Prostate gland (tissue), 2 donors: ENCODE results near the gene FAM236B. TPM values are rescaled to one million over a fixed set of nuclear protein-coding genes. Genes with fewer than 3 reads are reported as not detected.
"Not testable (repeated sequence)": the region's sequence is repeated elsewhere in the genome, so short reads cannot be mapped to it uniquely, and the experiment has no call there.

Experiments
- DNase-seq: peaks from one replicate; pipeline ENCODE4 v3.0.0-alpha.2; 2019; ENCODE audit warnings: low spot score
- H3K27ac ChIP-seq, 2 donors: fragments of 200-600 bp; sonication (generic); 2 replicates each; pipeline ENCODE4 v1.5.1; 2017 to 2019
- H3K27me3 ChIP-seq: fragments of 200-600 bp; sonication (generic); replicated peaks from 2 replicates; pipeline ENCODE4 v1.5.1; 2019; ENCODE audit not compliant: insufficient read depth
- H3K36me3 ChIP-seq, 2 donors: fragments of 200-600 bp; sonication (generic); 1 replicate in 1 of 2; 2 replicates in 1 of 2; pipeline versions ENCODE4 v1.5.1 to v1.8.1; 2017 to 2019
- H3K4me1 ChIP-seq: fragments of 200-600 bp; sonication (generic); replicated peaks from 2 replicates; pipeline ENCODE4 v1.5.1; 2019
- H3K4me3 ChIP-seq, 2 donors: fragments of 200-600 bp; sonication (generic); 2 replicates each; pipeline ENCODE4 v1.5.1; 2017 to 2019
- H3K9me3 ChIP-seq: fragments of 200-600 bp; sonication (generic); 2 replicates; pipeline ENCODE4 v1.5.1; 2017
- POLR2A ChIP-seq: fragments of 450-650 bp; IDR thresholded peaks from one replicate; pipeline ENCODE4 v1.6.1; 2016; ENCODE audit warnings: antibody characterized with exemption, mild to moderate bottlenecking
- WGBS: methylation state at CpG from one replicate; pipeline ENCODE4 v1.1.5; 2018; 5-methylcytosine and 5-hydroxymethylcytosine counted together
- intact Hi-C: fragments of 100-400 bp; cut with DNase I; formaldehyde crosslinking; loops from one replicate; pipeline ENCODE4 v1.14.2; 2022
- small RNA-seq, 2 donors: library from RNA; depleted of rRNA; stranded (forward); fragments of <200 nt; gene quantifications; one replicate each; pipeline ENCODE3, GENCODE V24; 2016
- total RNA-seq, 2 donors: library from RNA; depleted of rRNA; stranded (reverse); fragments of >200 nt; gene quantifications; one replicate each; pipeline ENCODE4 v1.1.0, GENCODE V29; 2016
- TF ChIP-seq, protein P1 (sequence below), 4 experiments: fragments of 200-600 bp in 2 of 4; fragments of 450-650 bp in 2 of 4; sonication (generic) in 2 of 4; IDR thresholded peaks; 1 replicate in 3 of 4; 2 replicates in 1 of 4; pipeline ENCODE4 v1.5.1; 2016 to 2019; ENCODE audit warnings: antibody characterized with exemption in 4 of 4, mild to moderate bottlenecking in 2 of 4, moderate library complexity in 2 of 4

Gene FAM236B
- total RNA-seq, 2 donors from 2014 or later = 81.3 TPM; not detected in 1

DNA sequence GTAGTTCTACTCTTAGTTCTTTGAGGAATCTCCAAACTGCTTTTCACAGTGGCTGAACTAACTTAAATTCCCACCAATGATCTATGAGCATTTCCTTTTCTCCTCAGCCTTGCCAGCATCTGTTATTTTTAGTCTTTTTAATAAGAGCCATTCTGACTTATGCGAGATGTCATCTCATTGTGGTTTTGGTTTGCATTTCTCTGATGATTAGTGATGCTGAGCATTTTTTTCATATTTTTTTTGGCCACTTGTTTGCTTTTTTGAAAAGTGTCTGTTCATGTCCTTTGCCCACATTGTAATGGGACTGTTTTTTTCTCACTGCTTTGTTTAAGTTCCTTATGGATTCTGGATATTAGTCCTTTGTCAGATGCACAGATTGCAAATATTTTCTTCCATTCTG is 46.9 kb downstream of the FAM236B start:
- no peaks in the 10 kb centered on the region for H3K4me1 ChIP-seq
- DNase-seq = no peak
- no peak overlapping the region for H3K4me3 ChIP-seq
- no peak for TF ChIP-seq POLR2A
- TF ChIP-seq, protein P1, sequence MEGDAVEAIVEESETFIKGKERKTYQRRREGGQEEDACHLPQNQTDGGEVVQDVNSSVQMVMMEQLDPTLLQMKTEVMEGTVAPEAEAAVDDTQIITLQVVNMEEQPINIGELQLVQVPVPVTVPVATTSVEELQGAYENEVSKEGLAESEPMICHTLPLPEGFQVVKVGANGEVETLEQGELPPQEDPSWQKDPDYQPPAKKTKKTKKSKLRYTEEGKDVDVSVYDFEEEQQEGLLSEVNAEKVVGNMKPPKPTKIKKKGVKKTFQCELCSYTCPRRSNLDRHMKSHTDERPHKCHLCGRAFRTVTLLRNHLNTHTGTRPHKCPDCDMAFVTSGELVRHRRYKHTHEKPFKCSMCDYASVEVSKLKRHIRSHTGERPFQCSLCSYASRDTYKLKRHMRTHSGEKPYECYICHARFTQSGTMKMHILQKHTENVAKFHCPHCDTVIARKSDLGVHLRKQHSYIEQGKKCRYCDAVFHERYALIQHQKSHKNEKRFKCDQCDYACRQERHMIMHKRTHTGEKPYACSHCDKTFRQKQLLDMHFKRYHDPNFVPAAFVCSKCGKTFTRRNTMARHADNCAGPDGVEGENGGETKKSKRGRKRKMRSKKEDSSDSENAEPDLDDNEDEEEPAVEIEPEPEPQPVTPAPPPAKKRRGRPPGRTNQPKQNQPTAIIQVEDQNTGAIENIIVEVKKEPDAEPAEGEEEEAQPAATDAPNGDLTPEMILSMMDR (IDR thresholded peaks at IDR 0.05) = no peak
- H3K9me3 ChIP-seq = no peaks in the 10 kb centered on the region
- 85% methylated on average over 1 of the region's 1 CpG for WGBS
- H3K36me3 ChIP-seq = no peaks in the 10 kb centered on the region
- no peaks in the 10 kb centered on the region for H3K27me3 ChIP-seq
- intact Hi-C loops = no loop called here
- H3K27ac ChIP-seq = no peak overlapping the region

DNA sequence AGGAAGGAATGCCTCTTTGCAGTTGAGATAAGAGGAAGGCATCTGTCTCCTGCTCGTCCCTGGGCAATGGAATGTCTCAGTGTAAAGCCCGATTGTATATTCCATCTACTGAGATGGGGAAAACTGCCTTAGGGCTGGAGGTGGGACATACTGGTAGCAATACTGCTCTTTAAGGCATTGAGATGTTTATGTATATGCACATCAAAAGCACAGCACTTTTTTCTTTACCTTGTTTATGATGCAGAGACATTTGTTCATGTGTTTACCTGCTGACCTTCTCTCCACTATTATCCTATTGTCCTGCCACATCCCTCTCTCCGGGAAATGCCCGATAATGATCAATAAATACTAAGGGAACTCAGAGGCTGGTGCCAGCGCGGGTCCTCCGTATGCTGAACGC is 48.8 kb downstream of the FAM236B start:
- H3K9me3 ChIP-seq, H3K27ac ChIP-seq, H3K4me1 ChIP-seq, intact Hi-C loops, H3K4me3 ChIP-seq, H3K36me3 ChIP-seq, DNase-seq, H3K27me3 ChIP-seq: not testable (repeated sequence)
- WGBS = 20% methylated on average over 8 of the region's 8 CpGs

Small RNAs within 50 kb of the gene (small RNA-seq; reads per million reads assigned to genes)
- 0 to 0.10 reads per million in 2 donors for gene RNU1-112P

Other genes starting within 250 kb of the FAM236B start
- 10 to 100 TPM; 25.3 to 32.3 TPM for gene HDAC8, start 209.8 kb downstream of the FAM236B start, total RNA-seq
- gene PHKA1, start 68.4 kb downstream of the FAM236B start, total RNA-seq = 10 to 100 TPM; 12.4 TPM
- 1 to 10 TPM; 2.8 to 4.4 TPM for gene DMRTC1B, start 5.8 kb downstream of the FAM236B start, total RNA-seq
- not detected for gene FAM236D, start 25.6 kb upstream of the FAM236B start, total RNA-seq
- gene FAM236C, start 130.0 kb upstream of the FAM236B start, total RNA-seq = not detected
- gene FAM236A, start 155.5 kb upstream of the FAM236B start, total RNA-seq = 100 to 1,000 TPM in 1 of 2 donors, not detected in 1; 362 TPM
- under 1 TPM; 0.40 to 0.73 TPM for gene DMRTC1, start 161.2 kb upstream of the FAM236B start, total RNA-seq
- 1 to 10 TPM in 1 of 2 donors, not detected in 1; 2.0 TPM for gene PABPC1L2B, start 220.3 kb upstream of the FAM236B start, total RNA-seq